Stimulated activated CD4-positive, alpha-beta T cell treated with anti-CD3 and anti-CD28 coated beads, Interleukin-4, amount 100 ng/mL, for 1 hour (primary cell): Measurements from ENCODE around the gene ITPK1.
A peak's percentile ranks its signal among the peaks of the same experiment; 100 is the strongest.

ENCODE experiments used
- DNase-seq: peaks from one replicate; pipeline ENCODE4 v3.0.0-alpha.2; 2020

ITPK1 gene

GRCh38 chr14:93103392-93104080 lies 12.2 kb downstream of the ITPK1 start:
- peak; percentile 44 for DNase-seq

GRCh38 chr14:93102141-93102540 lies 13.6 kb downstream of the ITPK1 start:
- DNase-seq: no peak

GRCh38 chr14:93101181-93101580 lies 14.5 kb downstream of the ITPK1 start:
- no peak for DNase-seq

- DNase-seq: no peak
Observed at GRCh38 chr14:93100570-93100969, 15.2 kb downstream of the ITPK1 start.

GRCh38 chr14:93100100-93100499 lies 15.6 kb downstream of the ITPK1 start:
- no peak for DNase-seq

- no peak for DNase-seq
Observed at GRCh38 chr14:93099643-93100042, 16.1 kb downstream of the ITPK1 start.

GRCh38 chr14:93099196-93099595 lies 16.5 kb downstream of the ITPK1 start:
- no peak for DNase-seq

GRCh38 chr14:93096691-93097322 lies 18.9 kb downstream of the ITPK1 start:
- no peak for DNase-seq

GRCh38 chr14:93095742-93096510 lies 19.8 kb downstream of the ITPK1 start:
- DNase-seq: no peak

GRCh38 chr14:93094121-93094918 lies 21.4 kb downstream of the ITPK1 start:
- no peak for DNase-seq

GRCh38 chr14:93092606-93093556 lies 22.8 kb downstream of the ITPK1 start:
- no peak for DNase-seq

GRCh38 chr14:93091666-93092065 lies 24.1 kb downstream of the ITPK1 start:
- no peak for DNase-seq

- no peak for DNase-seq
Observed at GRCh38 chr14:93090826-93091555, 24.7 kb downstream of the ITPK1 start.

GRCh38 chr14:93089521-93090269 lies 26.0 kb downstream of the ITPK1 start:
- DNase-seq: no peak

GRCh38 chr14:93086441-93087055 lies 29.2 kb downstream of the ITPK1 start:
- DNase-seq: no peak

GRCh38 chr14:93085911-93086310 lies 29.8 kb downstream of the ITPK1 start:
- no peak for DNase-seq

GRCh38 chr14:93084866-93085857 lies 30.6 kb downstream of the ITPK1 start:
- no peak for DNase-seq

- no peak for DNase-seq
Observed at GRCh38 chr14:93084402-93084801, 31.3 kb downstream of the ITPK1 start.

- no peak for DNase-seq
Observed at GRCh38 chr14:93083917-93084316, 31.8 kb downstream of the ITPK1 start.
